SK-N-SH (cell line): ENCODE results near the gene NKX2-2.

ENCODE experiments used
- FOXM1 ChIP-seq: IDR thresholded peaks from 2 replicates; pipeline ENCODE4 v1.4.0; 2012; ENCODE audit warnings: low read depth, mild to moderate bottlenecking
- POLR2AphosphoS5 ChIP-seq: IDR thresholded peaks from 2 replicates; pipeline ENCODE4 v1.6.1; 2012; ENCODE audit warnings: low read depth, low read length
- RAD21 ChIP-seq: IDR thresholded peaks from 2 replicates; pipeline ENCODE4 v1.6.1; 2012; ENCODE audit warnings: mild to moderate bottlenecking, low read length
- TEAD4 ChIP-seq: IDR thresholded peaks from 2 replicates; pipeline ENCODE4 v1.4.0; 2012; ENCODE audit warnings: mild to moderate bottlenecking, borderline replicate concordance; ENCODE audit not compliant: insufficient read depth
- TF ChIP-seq, protein P1 (sequence below): fragments of 200-600 bp; sonication (generic); IDR thresholded peaks from 2 replicates; pipeline ENCODE4 v1.6.1; 2017; ENCODE audit warnings: antibody characterized with exemption, mild to moderate bottlenecking, moderate library complexity
- TF ChIP-seq, protein P2 (sequence below): IDR thresholded peaks from 2 replicates; pipeline ENCODE4 v1.6.1; 2012; ENCODE audit warnings: mild to moderate bottlenecking, low read depth, low read length, moderate library complexity

DNA sequence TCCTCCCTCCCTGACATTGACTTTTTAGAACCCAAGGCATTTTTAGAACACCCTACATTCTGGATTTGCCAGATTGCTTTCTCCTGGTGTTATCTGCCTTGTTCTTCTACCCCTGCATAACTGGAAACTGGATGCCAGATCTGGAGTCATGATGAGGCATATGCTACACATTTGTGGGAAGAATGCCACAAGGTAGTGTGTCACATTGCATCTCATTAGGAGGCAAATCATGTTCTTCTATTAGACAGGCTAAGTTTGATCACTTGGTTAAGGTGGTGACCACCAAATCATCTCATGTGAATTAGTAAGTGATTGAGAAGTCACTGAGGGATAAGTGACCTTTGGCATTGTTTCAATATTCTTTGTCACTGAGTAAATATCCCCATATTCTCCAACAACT is 12.9 kb upstream of the NKX2-2 start:
- TF ChIP-seq, protein P1, sequence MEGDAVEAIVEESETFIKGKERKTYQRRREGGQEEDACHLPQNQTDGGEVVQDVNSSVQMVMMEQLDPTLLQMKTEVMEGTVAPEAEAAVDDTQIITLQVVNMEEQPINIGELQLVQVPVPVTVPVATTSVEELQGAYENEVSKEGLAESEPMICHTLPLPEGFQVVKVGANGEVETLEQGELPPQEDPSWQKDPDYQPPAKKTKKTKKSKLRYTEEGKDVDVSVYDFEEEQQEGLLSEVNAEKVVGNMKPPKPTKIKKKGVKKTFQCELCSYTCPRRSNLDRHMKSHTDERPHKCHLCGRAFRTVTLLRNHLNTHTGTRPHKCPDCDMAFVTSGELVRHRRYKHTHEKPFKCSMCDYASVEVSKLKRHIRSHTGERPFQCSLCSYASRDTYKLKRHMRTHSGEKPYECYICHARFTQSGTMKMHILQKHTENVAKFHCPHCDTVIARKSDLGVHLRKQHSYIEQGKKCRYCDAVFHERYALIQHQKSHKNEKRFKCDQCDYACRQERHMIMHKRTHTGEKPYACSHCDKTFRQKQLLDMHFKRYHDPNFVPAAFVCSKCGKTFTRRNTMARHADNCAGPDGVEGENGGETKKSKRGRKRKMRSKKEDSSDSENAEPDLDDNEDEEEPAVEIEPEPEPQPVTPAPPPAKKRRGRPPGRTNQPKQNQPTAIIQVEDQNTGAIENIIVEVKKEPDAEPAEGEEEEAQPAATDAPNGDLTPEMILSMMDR: no peak
- TF ChIP-seq TEAD4 (no peak), RAD21 (no peak), POLR2AphosphoS5 (no peak), FOXM1 (no peak)
- TF ChIP-seq, protein P2, sequence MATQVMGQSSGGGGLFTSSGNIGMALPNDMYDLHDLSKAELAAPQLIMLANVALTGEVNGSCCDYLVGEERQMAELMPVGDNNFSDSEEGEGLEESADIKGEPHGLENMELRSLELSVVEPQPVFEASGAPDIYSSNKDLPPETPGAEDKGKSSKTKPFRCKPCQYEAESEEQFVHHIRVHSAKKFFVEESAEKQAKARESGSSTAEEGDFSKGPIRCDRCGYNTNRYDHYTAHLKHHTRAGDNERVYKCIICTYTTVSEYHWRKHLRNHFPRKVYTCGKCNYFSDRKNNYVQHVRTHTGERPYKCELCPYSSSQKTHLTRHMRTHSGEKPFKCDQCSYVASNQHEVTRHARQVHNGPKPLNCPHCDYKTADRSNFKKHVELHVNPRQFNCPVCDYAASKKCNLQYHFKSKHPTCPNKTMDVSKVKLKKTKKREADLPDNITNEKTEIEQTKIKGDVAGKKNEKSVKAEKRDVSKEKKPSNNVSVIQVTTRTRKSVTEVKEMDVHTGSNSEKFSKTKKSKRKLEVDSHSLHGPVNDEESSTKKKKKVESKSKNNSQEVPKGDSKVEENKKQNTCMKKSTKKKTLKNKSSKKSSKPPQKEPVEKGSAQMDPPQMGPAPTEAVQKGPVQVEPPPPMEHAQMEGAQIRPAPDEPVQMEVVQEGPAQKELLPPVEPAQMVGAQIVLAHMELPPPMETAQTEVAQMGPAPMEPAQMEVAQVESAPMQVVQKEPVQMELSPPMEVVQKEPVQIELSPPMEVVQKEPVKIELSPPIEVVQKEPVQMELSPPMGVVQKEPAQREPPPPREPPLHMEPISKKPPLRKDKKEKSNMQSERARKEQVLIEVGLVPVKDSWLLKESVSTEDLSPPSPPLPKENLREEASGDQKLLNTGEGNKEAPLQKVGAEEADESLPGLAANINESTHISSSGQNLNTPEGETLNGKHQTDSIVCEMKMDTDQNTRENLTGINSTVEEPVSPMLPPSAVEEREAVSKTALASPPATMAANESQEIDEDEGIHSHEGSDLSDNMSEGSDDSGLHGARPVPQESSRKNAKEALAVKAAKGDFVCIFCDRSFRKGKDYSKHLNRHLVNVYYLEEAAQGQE: no peak
